ENCODE results near the gene GET4. TPM values are rescaled to one million over a fixed set of nuclear protein-coding genes. Genes with fewer than 3 reads are reported as not detected.
A peak's percentile ranks its signal among the peaks of the same experiment; 100 is the strongest.
"Not testable (repeated sequence)": the region's sequence is repeated elsewhere in the genome, so short reads cannot be mapped to it uniquely, and the experiment has no call there.

Gene GET4
- total and polyA plus RNA-seq, 2 experiments from 2014 or later: 55.0 to 75.4 TPM

DNA sequence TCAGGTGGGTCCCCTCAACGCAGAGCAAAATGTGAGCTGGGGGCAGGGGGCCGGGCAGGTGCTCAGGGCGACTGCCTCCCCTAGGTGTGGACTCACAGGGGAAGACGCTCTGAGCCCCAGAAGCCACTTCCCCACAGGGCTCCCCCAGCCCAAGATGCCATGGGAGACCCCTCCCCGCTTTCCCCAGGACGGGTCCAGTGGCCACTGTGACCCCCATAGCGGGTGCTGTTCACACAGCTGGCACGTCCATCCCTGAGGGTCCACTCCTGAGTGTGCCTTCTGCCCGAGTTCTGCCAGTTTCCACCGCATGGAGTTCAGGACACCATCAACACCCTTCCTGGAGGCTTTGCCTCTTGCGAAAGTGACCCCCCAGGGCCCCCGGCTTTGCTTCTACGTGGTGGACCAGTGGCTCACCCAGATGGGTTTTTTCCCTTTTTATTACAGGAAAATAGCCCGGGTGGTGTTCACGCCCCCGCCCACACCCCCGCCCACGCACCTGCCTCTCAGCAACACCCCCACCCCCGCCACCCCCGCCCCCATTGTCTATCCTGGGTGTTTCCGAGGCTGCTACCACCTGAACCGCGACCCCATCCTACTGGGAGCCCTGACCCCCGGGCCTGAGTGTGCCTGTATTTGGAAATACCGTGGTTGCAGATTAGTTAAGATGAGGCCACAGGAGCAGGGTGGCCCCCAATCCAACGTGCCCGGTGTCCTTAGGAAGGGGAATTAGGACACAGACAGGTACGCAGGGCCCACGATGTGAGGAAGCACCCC, 46.2 kb downstream of the GET4 start:
- DNase-seq (ENCODE audit: low read depth in 1 of 2, low spot score in 1 of 2): no peak
- no peaks in the 10 kb centered on the region for H3K4me1 ChIP-seq (ENCODE audit: low read depth)
- H3K9me3 ChIP-seq (ENCODE audit: low read depth): no peaks in the 10 kb centered on the region
- TF ChIP-seq, protein P1, sequence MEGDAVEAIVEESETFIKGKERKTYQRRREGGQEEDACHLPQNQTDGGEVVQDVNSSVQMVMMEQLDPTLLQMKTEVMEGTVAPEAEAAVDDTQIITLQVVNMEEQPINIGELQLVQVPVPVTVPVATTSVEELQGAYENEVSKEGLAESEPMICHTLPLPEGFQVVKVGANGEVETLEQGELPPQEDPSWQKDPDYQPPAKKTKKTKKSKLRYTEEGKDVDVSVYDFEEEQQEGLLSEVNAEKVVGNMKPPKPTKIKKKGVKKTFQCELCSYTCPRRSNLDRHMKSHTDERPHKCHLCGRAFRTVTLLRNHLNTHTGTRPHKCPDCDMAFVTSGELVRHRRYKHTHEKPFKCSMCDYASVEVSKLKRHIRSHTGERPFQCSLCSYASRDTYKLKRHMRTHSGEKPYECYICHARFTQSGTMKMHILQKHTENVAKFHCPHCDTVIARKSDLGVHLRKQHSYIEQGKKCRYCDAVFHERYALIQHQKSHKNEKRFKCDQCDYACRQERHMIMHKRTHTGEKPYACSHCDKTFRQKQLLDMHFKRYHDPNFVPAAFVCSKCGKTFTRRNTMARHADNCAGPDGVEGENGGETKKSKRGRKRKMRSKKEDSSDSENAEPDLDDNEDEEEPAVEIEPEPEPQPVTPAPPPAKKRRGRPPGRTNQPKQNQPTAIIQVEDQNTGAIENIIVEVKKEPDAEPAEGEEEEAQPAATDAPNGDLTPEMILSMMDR (IDR thresholded peaks at IDR 0.05; ENCODE audit: low read depth, low read length): no peak
- H3K36me3 ChIP-seq: no peaks in the 10 kb centered on the region
- H3K27me3 ChIP-seq: no peaks in the 10 kb centered on the region
- no peak overlapping the region for H3K27ac ChIP-seq
- no peak overlapping the region for H3K4me3 ChIP-seq

DNA sequence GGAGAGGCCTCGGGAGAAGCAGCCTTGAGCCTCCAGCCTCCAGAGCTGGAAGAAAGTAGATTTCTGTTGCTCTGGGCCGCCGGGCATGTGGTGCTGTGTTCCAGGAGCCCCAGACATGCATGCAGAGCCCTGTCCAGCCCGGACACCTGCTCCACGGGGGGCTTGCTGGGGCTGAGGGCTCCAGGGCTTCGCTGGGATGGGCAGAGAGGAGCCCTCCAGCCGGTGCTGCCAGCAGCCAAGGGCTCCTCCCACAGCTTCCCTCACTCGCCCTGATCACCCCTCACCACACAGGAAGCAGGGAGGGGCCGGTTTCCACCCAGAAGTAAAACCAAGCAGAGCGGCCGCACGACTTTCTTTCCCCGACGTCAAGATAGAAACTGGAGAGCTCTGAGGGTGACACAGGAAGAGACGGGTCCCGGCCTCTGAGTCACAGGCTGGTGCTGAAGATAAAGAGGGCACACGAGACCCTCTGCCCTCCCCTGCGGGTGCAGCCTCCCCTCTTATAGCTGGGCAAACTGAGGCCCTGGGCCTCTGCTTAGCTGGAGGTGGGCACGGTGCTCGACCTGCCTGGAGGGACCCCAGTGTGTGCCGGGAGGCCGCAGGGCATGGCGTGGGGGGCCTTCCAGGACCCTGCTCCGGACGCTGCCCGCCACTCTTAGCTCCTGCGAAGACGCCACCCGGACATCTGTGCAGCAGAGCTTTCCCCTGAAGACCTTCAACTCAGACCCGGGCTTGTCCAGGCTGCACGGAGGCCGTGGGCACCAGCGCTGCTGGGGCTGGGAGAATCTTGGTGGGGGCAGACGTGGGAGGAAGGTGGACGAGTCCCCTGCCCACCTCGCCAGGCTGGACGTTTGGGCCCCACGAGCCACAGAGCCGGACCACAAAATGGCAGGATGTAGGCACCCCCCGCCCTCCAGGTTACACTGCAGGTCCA, 47.0 kb downstream of the GET4 start:
- no peaks in the 10 kb centered on the region for H3K9me3 ChIP-seq (ENCODE audit: low read depth)
- H3K4me1 ChIP-seq (ENCODE audit: low read depth): no peaks in the 10 kb centered on the region
- H3K27ac ChIP-seq: no peak overlapping the region
- H3K27me3 ChIP-seq: no peaks in the 10 kb centered on the region
- H3K36me3 ChIP-seq: no peaks in the 10 kb centered on the region
- TF ChIP-seq, protein P1 (IDR thresholded peaks at IDR 0.05; ENCODE audit: low read depth, low read length): no peak
- H3K4me3 ChIP-seq: no peak overlapping the region
- peak; percentile 38 to 48 for DNase-seq (ENCODE audit: low read depth in 1 of 2, low spot score in 1 of 2)

DNA sequence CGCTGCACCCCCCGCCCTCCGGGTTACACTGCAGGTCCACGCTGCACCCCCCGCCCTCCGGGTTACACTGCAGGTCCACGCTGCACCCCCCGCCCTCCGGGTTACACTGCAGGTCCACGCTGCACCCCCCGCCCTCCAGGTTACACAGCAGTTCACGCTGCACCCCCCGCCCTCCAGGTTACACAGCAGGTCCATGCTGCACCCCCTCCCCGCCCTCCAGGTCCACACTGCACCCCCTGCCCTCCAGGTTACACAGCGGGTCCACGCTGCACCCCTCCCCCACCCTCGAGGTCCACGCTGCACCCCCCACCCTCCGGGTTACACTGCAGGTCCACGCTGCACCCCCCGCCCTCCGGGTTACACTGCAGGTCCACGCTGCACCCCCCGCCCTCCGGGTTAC, 47.7 kb downstream of the GET4 start:
- H3K27ac ChIP-seq; H3K4me1 ChIP-seq (ENCODE audit: low read depth); H3K27me3 ChIP-seq; DNase-seq (ENCODE audit: low read depth in 1 of 2, low spot score in 1 of 2); H3K36me3 ChIP-seq; H3K9me3 ChIP-seq (ENCODE audit: low read depth); H3K4me3 ChIP-seq: not testable (repeated sequence)

DNA sequence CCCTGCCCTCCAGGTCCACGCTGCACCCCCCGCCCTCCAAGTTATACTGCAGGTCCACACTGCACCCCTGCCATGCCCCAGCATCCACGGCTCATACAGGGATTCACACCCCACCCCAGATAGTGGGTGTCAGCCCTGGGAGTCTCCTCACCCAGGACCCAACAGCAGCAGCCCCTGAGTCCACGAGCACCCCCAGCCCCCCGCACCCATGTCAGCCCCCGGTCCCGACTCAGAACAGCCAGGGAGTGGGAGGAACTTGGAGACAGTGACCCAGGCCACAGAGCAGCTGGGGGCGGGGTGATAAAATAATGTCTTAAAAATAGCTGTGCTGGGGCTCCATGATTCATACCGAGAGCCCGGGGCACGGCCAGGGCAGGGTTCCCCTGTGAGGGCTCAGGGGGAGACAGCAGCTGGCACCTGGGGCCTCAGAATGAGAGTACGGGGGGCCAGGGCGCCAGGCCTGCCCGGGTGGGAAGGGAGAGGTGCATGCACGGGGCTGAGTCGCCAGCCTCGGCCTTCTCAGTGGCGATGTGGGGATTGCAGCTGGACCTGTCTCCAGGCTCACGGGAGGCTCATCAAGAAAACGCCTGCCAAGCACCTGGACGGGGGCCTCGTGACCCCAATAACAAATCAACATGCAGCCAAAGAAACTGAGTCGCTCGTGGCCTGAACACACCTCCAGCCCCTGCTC, 48.3 kb downstream of the GET4 start:
- no peaks in the 10 kb centered on the region for H3K36me3 ChIP-seq
- H3K9me3 ChIP-seq (ENCODE audit: low read depth): no peaks in the 10 kb centered on the region
- no peak overlapping the region for H3K4me3 ChIP-seq
- no peak for DNase-seq (ENCODE audit: low read depth in 1 of 2, low spot score in 1 of 2)
- TF ChIP-seq, protein P1 (IDR thresholded peaks at IDR 0.05; ENCODE audit: low read depth, low read length): no peak
- H3K4me1 ChIP-seq (ENCODE audit: low read depth): no peaks in the 10 kb centered on the region
- no peaks in the 10 kb centered on the region for H3K27me3 ChIP-seq
- H3K27ac ChIP-seq: no peak overlapping the region

DNA sequence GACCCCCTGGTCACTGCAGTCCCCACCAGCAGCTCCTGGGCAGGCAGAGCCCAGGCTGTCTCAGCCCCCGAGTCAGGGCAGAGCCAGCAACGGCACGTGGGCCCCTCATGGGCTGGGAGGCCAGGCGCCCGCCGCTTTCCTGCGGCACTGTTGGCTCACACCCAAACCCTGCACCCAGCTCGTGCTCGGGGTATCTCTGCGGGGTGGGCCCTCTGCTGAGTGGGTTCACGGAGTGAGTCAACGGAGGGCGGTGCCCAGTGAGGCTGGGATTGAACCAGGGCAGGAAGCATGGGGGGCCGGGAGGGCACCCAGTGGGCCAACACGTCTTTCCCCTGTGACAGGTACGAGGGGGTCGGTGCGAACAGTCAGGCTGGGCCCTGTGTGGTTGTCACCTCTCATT, 49.2 kb downstream of the GET4 start:
- Histone ChIP-seq H3K4me1 (ENCODE audit: low read depth) (no peaks in the 10 kb centered on the region), H3K27me3 (no peaks in the 10 kb centered on the region), H3K4me3 (no peak overlapping the region), H3K9me3 (ENCODE audit: low read depth) (no peaks in the 10 kb centered on the region), H3K27ac (no peak overlapping the region), H3K36me3 (no peaks in the 10 kb centered on the region)
- no peak for DNase-seq (ENCODE audit: low read depth in 1 of 2, low spot score in 1 of 2)
- TF ChIP-seq, protein P1 (IDR thresholded peaks at IDR 0.05; ENCODE audit: low read depth, low read length): no peak

All from cardiac muscle cell (in vitro differentiated cells and primary cell).